Astrocyte (in vitro differentiated cells and primary cell): ENCODE results near the gene NR6A1. TPM values are rescaled to one million over a fixed set of nuclear protein-coding genes. Genes with fewer than 3 reads are reported as not detected.
A peak's percentile ranks its signal among the peaks of the same experiment; 100 is the strongest.

Experiments
- DNase-seq: peaks from one replicate; pipeline ENCODE4 v3.0.0-alpha.2; 2010; ENCODE audit warnings: low read depth
- FAIRE-seq: peaks from 2 replicates; lab custom pipeline; 2011; peaks lifted over from hg19 to GRCh38; lab: Jason Lieb, UNC
- H2AFZ ChIP-seq: 2 replicates; pipeline ENCODE4 v1.6.0; 2012; ENCODE audit warnings: low read depth, low read length, inconsistent platforms
- H3K27ac ChIP-seq: 2 replicates; pipeline ENCODE4 v1.5.1; 2011; ENCODE audit warnings: low read depth, low read length, inconsistent platforms
- H3K27me3 ChIP-seq: 2 replicates; pipeline ENCODE4 v1.6.0; 2011; ENCODE audit warnings: low read length, inconsistent platforms; ENCODE audit not compliant: insufficient read depth
- H3K36me3 ChIP-seq: 2 replicates; pipeline ENCODE4 v1.5.1; 2011; ENCODE audit warnings: low read length, inconsistent platforms; ENCODE audit not compliant: insufficient read depth
- H3K4me1 ChIP-seq: 2 replicates; pipeline ENCODE4 v1.5.1; 2011; ENCODE audit warnings: low read length, inconsistent platforms; ENCODE audit not compliant: insufficient read depth
- H3K4me2 ChIP-seq: 2 replicates; pipeline ENCODE4 v1.6.0; 2012; ENCODE audit warnings: low read length, inconsistent platforms
- H3K4me3 ChIP-seq: 2 replicates; pipeline ENCODE4 v1.5.1; 2011; ENCODE audit warnings: low read depth, mild to moderate bottlenecking, low read length, inconsistent platforms; ENCODE audit not compliant: insufficient read depth
- H3K79me2 ChIP-seq: 2 replicates; pipeline ENCODE4 v1.6.0; 2012; ENCODE audit warnings: mild to moderate bottlenecking, low read length, inconsistent platforms; ENCODE audit not compliant: insufficient read depth
- H3K9ac ChIP-seq: 2 replicates; pipeline ENCODE4 v1.6.0; 2012; ENCODE audit warnings: mild to moderate bottlenecking, low read length, inconsistent platforms
- H3K9me3 ChIP-seq: 2 replicates; pipeline ENCODE4 v1.5.1; 2012; ENCODE audit warnings: low read depth, mild to moderate bottlenecking, low read length, inconsistent platforms; ENCODE audit not compliant: insufficient read depth
- H4K20me1 ChIP-seq: 2 replicates; pipeline ENCODE4 v1.6.0; 2012; ENCODE audit warnings: low read length, inconsistent platforms; ENCODE audit not compliant: insufficient read depth
- H3K27ac Mint-ChIP-seq: one replicate; pipeline ENCODE4 v1.8.0; 2021; ENCODE audit warnings: mild to moderate bottlenecking, mixed read lengths; ENCODE audit not compliant: unreplicated experiment
- H3K27me3 Mint-ChIP-seq: one replicate; pipeline ENCODE4 v1.8.0; 2021; ENCODE audit warnings: low read depth, mixed read lengths; ENCODE audit not compliant: unreplicated experiment
- H3K36me3 Mint-ChIP-seq: one replicate; pipeline ENCODE4 v1.8.0; 2021; ENCODE audit warnings: low read depth, mixed read lengths; ENCODE audit not compliant: unreplicated experiment
- H3K4me1 Mint-ChIP-seq: one replicate; pipeline ENCODE4 v1.8.0; 2021; ENCODE audit warnings: low read depth, mixed read lengths; ENCODE audit not compliant: unreplicated experiment
- H3K4me3 Mint-ChIP-seq: one replicate; pipeline ENCODE4 v1.8.0; 2021; ENCODE audit warnings: mild to moderate bottlenecking, moderate library complexity, mixed read lengths; ENCODE audit not compliant: unreplicated experiment
- H3K9me3 Mint-ChIP-seq: one replicate; pipeline ENCODE4 v1.8.0; 2021; ENCODE audit warnings: mild to moderate bottlenecking, mixed read lengths; ENCODE audit not compliant: unreplicated experiment
- CTCF ChIP-seq: IDR thresholded peaks from 2 replicates; pipeline ENCODE4 v1.5.1; 2011; ENCODE audit warnings: low read depth, mild to moderate bottlenecking, inconsistent platforms, low read length, moderate library complexity; ENCODE audit not compliant: insufficient read depth
- EZH2 ChIP-seq: IDR thresholded peaks from 2 replicates; pipeline ENCODE4 v1.6.1; 2012; ENCODE audit warnings: mild to moderate bottlenecking, low read length, inconsistent platforms; ENCODE audit not compliant: insufficient read depth
- total RNA-seq: library from RNA; stranded (reverse); gene quantifications from 2 replicates; pipeline ENCODE4 v1.2.1, GENCODE V29; 2021

NR6A1 gene
- total RNA-seq, 1 donor from 2014 or later, result 20.8 TPM

- Histone ChIP-seq H3K4me2 (peak overlapping the region; percentile 78), H4K20me1 (peaks cover 10% of the 10 kb centered on the region), H3K79me2 (peaks cover 55% of the 10 kb centered on the region), H3K36me3 (peaks cover 13% of the 10 kb centered on the region), H3K4me3 (no peak overlapping the region), H3K9me3 (no peaks in the 10 kb centered on the region), H3K27ac (peak overlapping the region; percentile 92), H3K4me1 (peaks cover 55% of the 10 kb centered on the region), H2AFZ (no peak overlapping the region), H3K27me3 (no peaks in the 10 kb centered on the region), H3K9ac (peak overlapping the region; percentile 79)
- Mint-ChIP-seq H3K27ac (peak overlapping the region; percentile 92), H3K4me3 (no peak overlapping the region), H3K4me1 (peaks cover 69% of the 10 kb centered on the region), H3K27me3 (no peaks in the 10 kb centered on the region), H3K36me3 (peaks cover 3% of the 10 kb centered on the region), H3K9me3 (no peaks in the 10 kb centered on the region)
- FAIRE-seq (no peak), DNase-seq (no peak)
- TF ChIP-seq CTCF (no peak), EZH2 (no peak)
Measured at GRCh38 chr9:124694414-124695279, 76.5 kb downstream of the NR6A1 start.

GRCh38 chr9:124693403-124693802, 77.7 kb downstream of the NR6A1 start:
- peaks cover 56% of the 10 kb centered on the region for H3K79me2 ChIP-seq
- no peak for TF ChIP-seq CTCF
- TF ChIP-seq EZH2, result no peak
- no peak for FAIRE-seq

More at GRCh38 chr9:124693403-124693802, 77.7 kb downstream of the NR6A1 start:
- H3K36me3 Mint-ChIP-seq, result peaks cover 3% of the 10 kb centered on the region
- no peaks in the 10 kb centered on the region for H3K9me3 Mint-ChIP-seq
- Histone ChIP-seq H2AFZ (no peak overlapping the region), H3K9me3 (no peaks in the 10 kb centered on the region), H3K27me3 (no peaks in the 10 kb centered on the region), H3K36me3 (peaks cover 8% of the 10 kb centered on the region), H3K27ac (no peak overlapping the region), H3K4me1 (peaks cover 51% of the 10 kb centered on the region), H3K4me3 (no peak overlapping the region), H4K20me1 (peaks cover 13% of the 10 kb centered on the region), H3K9ac (peak overlapping the region; percentile 7), H3K4me2 (no peak overlapping the region)
- peak overlapping the region; percentile 76 for H3K27ac Mint-ChIP-seq
- DNase-seq, result no peak
- H3K27me3 Mint-ChIP-seq, result no peaks in the 10 kb centered on the region
- peaks cover 62% of the 10 kb centered on the region for H3K4me1 Mint-ChIP-seq
- no peak overlapping the region for H3K4me3 Mint-ChIP-seq
